ENCODE measurements around the gene SPTBN1.

Gene SPTBN1

DNA sequence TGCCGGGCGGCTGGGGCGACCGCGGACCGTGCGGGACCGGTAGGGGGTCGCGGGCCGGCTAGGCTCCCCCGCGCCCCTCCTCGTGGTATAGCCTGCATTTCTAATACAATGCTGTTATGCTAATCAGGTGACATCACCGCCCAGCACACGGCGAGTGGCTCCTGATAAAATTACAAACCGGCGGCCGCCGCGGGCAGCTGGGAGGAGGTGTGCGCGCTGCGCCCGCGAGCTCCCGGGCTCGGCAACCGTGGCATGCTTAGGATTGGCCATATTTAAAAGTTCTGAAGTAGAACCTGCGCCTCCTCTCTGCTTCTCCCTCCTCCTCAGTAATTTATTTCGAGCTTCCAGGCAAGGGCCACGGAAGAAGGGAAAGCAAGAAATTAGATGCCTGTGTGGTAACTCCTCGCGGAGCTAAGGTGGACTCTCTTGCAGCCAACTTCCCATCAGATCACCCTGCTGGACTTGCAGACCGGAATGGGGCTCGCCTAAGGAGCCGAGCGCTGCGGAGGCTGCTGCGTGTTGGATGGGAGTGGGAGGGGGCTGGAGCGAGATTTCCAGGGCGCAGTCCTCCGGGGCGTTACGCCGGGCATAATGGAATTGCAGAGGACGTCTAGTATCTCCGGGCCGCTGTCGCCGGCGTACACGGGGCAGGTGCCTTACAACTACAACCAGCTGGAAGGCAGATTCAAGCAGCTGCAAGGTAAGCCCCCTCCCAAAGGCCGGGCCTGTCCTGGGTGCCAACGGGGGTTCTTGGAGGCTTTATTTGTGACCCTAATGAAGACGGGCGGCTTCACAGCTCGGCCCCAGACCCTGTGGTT is 102.3 kb downstream of the SPTBN1 start:
- DNase-seq: peak; percentile 65 to 66

DNA sequence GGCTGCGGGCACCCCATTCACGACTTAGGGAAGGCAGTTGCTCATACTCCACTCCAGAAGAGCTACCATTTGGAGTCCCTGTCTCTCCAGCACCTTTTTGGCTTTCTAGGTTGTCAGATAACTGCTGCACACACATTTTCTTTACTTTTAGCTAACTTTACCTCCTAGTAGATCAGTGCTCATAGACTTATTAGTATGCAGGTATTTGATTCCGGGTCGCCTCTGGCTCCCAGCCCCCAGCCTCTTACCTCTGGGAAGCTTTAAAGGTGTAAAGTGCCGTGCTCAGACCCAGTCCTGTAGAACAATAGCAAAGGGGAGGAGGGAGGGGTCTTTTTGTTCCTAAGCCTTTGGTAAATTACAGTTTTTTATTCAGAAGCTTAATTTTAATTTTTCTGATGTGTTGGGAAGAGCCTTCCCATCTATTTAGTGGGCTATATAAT is 102.9 kb downstream of the SPTBN1 start:
- DNase-seq: no peak

DNA sequence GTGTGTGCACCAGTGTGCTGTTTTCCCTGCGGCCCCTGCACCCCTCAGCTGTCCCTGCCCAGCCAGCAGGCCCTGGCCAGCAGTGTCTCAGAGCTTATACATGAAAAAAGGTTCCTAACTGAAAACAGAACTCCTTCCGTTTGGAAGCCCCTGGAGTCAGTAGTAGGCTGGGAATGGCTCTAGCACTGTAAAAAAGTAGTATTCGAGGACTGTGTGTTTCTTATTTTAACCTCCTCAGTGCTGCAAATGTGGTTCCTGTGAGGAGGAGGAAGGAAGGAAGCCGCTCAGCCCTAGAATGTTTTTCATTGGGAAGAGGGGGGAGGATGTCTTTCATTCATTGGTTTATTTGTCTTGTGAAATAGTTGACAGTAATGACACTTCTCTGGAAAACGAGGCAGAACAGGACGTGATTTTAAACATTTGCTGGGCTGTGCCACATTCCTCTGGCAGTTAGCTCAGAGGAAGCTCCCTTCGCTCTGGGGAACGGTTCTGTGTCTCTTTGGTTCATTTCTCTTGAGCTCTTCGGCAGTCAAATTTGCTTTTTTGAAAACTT is 103.5 kb downstream of the SPTBN1 start:
- no peak for DNase-seq

DNA sequence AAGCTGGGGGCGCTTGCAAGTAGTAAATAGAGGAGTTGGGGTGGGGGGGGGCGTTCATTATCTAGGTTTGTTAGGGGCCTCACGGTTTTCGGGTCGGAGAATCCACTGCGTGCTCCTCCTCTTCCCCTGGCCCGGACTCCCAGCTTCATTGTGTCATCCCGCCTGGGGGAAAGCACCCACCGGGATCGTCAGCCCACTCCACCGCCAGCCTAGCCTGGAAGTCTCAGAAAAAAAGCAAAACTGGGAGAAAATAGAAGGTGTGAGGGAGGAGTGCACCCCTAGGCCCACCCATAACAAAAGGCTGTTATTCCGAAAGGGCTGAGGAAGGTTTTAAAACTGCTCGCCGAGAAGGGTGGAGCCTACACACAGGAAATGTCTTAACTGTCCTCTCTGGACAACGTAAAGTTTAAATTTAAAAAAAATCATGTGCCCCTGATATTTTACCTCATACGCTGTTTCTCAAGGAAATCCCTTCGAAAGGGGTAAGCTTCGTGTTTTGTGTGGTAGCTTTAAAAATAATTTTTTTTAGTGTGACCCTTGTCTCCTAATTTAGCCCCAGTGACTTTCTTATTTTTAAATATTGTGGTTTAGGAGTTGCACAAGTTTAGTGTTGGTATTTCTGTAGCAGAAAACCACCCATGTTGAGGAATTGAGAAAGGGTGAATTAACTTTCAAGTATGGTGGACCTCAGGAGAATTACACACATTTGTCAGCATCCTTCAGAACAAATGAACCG is 104.2 kb downstream of the SPTBN1 start:
- no peak for DNase-seq

DNA sequence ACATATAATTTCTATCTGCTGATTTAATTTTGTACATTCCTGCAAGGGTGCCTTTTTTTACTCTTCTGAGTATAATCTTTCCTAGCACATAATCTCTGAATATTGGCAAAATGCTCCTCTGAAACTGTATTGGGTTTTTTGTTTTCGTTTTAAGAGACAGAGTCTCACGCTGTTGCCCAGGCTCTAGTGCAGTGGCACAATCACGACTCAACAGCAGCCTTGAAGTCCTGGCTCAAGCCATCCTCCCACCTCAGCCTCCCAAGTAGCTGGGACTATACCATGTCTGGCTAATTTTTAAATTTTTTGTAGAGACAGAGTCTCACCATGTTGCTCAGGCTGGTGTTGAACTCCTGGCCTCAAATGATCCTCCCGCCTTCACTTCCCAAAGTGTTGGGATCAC is 104.9 kb downstream of the SPTBN1 start:
- no peak for DNase-seq

DNA sequence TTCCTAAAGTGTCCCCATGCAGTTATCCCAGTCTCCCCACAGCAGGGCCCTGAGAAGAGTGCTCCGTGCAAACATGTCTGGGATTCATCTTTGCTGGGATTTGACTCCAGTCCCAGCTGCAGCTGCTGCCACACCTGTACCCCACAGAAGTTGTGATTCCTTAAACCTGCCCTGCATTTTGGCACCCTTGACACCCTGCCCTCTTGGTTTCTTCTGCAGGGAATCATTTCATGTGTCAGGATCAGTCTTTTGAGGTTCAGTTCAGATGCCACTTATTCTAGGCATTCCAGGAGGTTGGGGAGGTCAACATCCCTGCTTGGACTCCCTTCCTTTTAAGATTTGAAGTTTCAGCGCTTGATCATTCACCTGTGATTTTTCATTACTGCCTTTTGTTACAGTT is 108.3 kb downstream of the SPTBN1 start:
- no peak for DNase-seq

DNA sequence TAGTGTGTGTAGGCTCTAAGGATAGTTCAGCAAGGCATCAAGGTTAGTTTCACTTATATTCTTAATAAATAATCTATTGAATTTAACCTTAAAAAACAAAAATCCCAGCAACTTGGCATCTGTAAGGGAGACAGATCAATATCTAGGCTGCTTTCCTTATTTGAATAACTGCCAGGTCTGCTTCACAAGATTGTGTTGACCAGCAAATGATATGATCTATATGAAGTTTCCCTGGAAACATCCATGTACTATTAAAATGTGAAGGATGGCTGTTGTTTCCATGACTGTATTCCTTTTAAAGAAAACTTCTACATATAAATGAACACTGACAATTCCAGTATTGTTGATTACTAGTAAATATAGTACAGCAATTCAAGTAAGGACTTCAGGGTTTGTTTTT is 109.4 kb downstream of the SPTBN1 start:
- no peak for DNase-seq

DNA sequence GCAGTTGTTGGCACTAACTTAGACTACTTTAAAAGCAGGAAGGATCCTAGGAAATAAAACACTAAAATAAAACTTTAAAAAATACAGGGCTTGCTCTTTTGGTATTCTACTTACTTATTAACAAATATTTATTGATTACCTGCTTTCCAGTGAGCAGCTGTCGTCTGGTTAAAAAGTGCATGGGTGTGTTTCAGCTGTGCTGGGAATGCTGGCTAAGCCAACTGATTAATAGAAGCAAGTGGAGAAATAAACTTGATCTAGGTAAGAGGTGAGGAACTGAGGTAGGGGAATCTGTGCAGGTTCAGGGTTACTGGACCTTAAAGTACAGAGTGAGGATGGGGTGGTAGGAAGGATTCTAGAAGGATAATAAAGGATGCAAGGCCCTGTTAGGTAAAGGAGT is 110.8 kb downstream of the SPTBN1 start:
- no peak for DNase-seq

DNA sequence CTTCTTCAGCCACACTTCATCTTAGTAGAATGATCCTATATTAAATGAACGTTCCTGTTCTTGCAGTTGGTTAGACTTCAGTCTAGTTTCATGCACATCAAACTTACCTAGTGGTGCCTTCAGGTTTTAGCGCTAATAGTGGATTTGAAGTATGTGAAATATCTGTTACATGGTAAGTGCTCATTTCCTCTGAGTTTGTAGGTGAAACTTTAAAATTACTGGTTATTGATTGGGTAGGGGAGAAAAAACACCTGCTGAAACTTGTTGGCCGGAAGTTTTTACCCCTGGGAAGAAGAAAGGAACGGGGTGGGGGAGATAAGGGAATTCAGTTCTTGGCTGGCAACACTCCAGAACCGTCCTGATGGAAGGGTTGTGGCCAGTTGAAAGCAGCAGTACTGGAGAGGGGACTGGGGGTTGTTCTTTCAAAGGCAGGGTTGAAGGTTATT is 112.8 kb downstream of the SPTBN1 start:
- no peak for DNase-seq

DNA sequence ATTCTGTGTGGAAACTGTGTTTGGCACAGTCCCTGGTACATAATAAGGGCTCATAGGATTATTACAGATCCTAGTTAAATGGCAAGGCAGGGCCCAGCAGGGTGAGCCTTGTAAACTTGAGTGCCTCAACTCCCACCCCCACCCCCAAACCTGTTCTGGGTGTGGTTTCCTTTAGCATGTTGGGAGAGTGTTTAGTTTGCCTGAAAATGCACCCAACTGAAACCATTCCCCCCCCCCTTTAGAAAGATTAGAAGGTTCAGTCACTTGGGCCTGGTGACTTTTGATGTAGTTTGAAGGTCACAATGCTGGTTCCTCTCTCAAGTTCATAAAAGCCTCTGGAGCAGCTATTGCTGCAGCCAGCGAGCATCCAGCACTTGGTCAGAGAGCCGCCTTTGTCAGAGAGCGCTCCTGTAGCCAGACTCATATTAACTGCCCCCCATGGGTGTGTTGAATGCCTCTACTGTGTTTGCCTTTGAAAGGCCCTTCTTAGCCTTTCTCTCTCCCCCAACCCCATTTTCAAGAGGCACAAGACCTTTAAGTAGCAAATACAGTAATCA is 113.7 kb downstream of the SPTBN1 start:
- DNase-seq: no peak

DNA sequence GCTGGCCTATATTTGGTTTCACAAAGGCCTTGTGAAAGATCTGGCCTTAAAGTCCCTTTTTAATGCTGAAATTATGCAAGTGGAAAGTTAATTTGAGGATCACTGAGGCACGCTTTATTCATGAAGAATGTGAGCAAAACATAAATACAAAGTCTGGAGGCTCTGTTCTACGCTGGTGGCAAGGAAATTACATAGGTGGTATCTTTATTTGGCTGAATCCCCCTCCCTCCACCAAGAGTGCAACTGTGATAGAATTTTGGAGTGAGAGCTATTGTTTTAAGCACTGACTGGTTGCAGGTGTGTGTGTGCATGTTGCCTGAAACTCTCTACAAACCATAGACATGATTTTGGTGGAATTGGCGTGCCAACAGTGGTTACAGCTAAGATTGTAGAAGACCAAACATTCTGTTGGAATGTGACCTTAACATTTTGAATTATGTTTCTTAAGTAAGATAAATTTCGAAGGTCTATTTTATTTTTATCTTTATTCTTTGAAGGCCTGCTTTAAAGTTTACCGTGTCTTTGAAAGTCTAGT is 114.3 kb downstream of the SPTBN1 start:
- no peak for DNase-seq

DNA sequence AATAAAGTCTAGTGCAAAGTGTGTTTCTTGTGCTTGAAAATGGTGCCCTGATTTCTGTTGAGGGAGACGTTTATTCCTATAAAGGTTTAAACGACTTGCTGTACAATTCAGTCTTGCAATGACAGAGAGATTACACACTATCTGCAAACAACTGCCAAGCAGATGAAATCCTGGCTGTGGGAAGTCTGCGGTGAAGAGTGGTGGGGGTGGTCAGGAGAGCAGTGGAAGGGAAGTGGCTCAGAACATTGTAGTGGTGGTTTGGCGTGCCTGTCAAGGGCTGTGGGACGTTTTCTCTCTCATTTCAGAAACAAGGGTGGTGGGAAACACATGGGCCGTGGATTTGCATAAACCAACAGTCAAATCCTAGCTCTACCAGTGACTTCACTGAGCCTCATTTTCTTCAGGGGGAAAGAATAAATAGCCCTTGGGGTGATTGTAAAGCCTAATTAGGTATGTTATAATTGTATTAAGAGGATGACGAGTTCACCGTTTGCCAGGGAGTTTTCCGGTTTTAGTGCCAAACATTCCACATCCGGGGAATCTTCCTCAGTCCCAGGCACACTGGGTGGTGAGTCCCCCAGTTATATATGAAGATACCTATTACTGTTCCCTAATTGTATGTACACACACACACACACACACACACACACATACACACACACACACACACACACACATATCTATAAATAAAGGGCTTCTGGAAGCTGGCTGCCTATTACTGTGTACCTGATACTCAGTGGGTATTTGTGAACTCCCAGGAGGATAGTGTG is 115.0 kb downstream of the SPTBN1 start:
- DNase-seq: peak; percentile 18 to 29

DNA sequence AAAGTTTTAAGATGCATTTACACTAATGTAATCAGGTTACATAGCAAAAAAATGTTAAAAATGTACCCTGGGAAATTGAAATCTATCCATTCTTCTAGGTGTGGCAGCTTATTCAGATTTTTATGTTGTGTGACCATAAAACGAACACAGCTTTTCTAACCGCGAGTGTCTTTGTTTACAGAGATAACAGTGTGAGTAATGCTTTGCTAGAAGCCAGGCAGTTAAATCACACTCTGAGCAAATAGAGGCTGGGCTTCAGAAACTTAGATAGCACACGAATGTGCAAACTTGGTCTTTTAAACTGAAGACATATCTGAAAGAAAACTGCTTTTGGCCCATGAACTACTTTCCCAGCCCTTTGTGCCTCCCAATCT is 116.1 kb downstream of the SPTBN1 start:
- DNase-seq: no peak

DNA sequence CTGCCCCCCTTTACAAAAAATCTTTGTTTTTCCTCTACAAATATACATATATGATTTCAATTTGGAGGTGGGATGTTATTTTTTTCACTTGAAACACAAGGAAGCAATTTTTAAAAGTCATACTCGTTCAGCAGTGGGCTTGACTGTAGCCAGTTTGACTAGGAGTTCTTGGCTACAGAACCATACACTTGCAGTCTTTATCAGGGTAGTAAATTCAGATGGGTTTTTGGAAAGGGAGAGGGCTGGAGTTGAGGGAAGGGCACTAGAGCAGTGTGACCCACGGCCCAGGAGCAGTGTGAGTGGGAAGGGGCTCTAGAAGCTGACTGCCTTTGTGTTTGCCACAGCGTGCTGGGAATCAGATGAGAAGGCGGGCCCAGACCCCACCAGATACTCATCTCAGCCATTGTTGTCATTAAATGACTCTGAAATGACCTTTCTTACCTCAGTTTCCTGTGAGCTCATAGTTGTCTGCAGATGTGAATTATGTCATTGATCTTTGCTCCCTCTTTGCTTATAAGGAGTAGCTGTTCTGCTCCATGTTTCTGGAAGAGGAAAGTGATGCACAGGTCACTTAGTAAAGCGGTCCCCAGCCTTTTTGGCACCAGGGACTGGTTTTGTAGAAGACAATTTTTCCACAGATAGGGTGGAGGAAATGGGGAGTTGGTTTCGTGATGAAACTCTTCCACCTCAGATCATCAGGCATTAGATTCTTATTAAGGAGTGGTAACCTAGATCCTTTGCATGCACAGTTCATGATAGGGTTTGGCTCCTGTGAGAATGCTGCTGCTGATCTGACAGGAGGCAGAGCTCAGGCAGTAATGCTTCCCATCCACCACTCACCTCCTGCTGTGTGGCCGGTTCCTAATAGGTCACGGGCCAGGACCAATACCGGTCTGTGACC is 116.8 kb downstream of the SPTBN1 start:
- peak in 1 of 2 experiments; percentile 38 for DNase-seq

DNA sequence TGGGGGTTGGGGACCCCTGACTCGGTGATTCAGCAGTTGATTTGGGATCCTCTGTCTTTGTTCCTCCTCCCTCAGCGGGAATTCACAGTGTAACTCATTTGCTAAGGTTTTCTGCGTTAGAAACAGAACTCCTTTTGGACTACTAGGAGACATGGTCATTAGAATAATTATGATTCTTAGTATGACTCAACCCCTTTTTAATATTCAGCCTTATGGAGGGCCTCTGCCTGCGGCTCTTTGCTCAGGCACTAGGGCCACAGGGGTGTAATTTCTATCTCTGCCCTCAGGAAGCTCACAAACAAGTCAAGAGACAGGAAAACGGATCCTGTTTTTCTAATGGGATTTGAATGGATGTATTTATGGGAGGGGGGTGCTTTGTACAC is 117.4 kb downstream of the SPTBN1 start:
- no peak for DNase-seq

DNA sequence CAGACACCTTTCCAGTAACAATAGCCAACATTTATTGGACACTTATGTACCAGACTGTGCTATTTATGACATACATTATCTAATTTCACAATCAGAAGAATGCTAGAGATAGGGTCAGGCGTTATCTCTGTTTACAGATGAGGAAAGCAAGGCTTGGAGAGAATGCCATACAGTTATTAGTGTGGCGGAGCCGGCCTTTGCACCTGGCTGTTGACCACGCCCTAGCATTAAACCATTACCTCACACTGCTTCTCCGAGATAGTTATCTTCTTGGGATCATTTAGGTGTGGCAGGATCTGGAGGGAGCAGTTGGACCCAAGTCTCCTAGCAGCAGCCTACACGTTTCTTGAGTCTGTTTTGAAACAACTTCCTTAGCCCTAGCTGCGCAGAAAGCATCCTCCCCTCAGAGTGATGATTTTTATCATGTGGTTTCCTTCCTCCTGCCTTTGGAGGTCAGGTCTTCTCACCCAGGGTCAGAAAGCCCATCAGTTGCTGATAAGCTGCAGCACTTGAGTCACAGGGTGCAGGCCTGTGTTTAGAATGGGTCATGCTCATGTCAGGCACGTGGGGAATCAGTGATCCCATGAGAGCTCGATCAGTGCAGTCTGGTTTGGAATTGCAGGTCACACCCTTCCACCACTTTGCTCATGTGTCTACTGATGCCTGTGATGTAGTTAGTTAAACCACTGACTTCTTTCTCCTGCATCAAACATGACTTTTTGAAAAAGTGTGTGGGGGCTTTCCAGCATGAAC is 118.2 kb downstream of the SPTBN1 start:
- DNase-seq: peak; percentile 36 to 40

DNA sequence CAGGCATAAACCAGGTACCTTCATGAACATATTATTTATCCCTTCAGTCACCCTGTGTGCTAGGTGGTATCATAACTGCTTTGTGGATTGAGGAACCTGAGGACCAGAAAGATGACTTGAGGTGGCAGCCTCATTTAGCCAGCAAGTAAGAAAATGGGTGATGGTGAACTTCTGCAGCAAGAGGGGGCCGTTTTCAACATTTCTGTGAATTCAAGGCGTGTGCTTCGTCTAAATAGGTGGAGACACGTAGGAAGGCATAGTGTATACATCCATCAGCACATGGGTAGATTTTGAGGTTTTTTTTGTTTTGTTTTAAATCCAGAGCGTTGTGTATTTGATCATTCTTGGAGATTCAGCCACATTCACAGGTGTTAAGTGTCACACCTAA is 118.7 kb downstream of the SPTBN1 start:
- no peak for DNase-seq

DNA sequence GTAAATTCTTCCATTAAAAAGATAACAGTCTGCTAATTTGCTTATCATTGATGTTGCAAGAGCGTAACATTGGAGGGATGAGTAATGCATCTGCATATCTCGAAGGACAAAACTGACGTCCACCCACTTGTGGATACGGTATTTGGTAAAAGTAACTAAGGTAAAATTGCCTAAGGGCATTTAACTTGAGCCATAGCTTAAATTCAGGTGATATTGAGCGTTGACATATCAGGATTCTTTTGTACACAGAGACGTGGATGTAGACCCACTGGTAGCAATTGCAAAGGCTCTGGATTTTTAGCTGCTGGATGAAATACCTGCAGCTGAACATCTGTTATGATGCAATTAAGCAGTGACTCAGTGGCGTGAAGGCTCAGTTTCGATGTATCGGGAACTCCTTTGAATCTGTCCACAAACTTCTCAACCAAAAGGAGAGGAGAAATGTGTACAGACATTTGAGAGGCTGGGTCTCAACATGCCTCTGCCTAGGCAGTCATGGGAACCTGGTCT is 119.3 kb downstream of the SPTBN1 start:
- no peak for DNase-seq

DNA sequence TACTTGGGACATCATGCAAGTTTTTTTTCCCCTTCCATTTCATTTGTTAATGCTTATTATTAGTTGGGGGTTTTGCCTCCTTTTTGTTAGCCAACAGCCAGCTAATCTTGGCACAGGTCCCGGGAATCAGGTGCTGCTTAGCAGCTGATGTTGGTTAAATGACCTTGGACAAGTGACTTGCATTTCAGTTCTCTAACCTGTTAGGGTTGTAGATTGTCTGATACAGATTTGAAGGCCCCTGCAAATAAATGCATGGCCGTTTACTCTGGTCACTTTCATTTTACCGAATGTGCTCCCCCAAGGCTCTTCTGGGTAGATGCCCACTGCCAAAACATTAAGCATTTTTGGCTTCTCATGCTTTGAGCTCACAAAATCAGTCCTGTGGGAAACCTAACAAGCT is 120.9 kb downstream of the SPTBN1 start:
- DNase-seq: no peak

DNA sequence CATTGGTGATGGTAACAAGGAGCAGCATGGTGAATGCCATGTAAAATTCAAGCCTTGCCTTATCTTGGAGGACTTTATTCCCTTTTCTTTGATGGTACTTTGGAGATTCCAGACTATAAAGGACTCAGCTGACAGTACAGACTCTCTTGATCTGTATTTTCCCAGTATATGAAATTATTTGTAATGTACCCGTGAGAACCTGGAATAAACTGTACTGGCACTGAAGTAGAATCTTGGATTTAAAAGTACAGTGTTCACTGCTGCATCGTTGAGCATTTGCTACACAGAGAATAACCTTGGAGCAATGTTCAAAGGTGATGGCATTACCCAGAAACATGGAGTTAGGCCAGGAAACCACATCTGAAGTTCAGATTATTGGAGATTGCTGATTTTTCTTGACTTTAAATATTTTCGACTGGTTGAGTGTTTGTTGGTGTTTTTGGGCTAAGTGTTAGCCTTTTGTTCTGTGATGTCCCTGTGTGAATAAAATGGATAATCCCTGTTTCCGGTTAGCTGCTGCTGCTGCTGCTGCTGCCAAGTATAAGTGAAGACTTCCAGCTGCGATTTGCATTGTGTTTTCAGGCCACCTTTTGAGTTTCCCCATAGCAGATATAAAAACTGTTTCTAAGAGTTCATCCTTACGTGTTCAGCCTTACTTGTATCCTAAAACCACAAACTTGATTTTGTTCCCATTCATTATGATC is 122.0 kb downstream of the SPTBN1 start:
- DNase-seq: no peak
